Stimulated activated CD4-positive, alpha-beta T cell treated with anti-CD3 and anti-CD28 coated beads, Interleukin-4, amount 100 ng/mL, for 4 hours (primary cell): ENCODE measurements around the gene POLR1A.

Experiments used
- DNase-seq, 2 experiments: peaks; one replicate each; pipeline ENCODE4 v3.0.0-alpha.2; 2020

Gene POLR1A

DNA sequence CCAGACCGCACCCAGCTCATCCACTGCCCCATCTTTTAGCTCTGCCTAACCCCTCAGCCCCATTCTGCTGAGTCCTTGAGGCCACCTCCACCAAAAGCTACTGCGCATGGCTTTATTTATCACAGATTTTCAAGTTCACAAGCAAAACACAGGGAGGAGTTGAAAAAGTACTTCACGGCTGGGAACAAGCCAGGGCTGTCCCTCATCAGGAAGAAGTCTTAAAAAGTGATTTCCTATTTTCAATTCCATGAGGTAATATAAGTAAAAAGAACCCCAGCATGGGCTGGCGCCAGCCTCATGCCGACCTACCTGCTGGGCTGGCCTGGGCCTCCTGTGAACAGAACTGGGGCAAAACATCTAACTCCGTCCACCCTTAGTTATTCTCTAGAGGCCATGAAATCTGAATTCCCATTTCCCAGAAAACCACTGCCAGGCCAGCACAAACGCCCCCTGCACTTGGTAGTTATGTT lies 69.0 kb downstream of the POLR1A start:
- no peak for DNase-seq

DNA sequence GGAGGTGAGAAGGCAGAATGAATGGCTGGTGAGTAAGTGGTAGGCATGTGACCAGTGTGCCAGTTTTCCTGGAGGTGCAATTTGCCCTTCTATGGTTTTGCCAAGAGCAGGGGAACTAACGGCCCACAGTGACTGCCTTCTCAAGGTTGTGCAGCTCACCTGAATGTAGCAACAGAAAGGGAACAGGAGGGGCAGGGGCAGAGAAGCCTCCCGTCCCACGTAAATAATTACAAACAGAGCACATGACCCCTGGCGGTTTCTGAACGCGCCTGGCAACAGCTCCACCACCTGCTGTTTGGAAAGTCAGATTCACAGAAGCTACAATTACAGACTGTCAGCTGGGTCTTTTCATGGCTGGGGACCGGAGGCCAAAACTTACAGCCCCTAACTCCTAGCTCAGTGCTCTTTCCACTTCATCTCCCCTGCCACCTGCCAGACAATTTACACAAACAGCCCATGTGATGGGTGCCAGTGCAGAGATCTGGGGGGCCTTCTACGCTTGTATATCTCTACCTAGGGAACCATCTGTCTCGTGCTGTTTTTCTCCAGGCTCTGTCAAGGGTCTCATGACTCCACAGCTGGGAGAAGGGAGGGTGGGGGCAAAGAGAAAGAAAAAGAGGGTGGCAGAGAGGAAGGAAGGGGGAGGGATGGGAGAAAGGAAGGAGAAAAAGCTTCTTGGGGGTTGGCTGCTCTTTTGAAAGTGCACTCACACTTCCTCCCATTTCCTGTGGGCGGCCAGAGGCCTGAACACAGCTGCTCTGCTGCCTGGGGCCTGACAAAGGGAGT lies 69.6 kb downstream of the POLR1A start:
- DNase-seq, result peak in 1 of 2 experiments; percentile 50

DNA sequence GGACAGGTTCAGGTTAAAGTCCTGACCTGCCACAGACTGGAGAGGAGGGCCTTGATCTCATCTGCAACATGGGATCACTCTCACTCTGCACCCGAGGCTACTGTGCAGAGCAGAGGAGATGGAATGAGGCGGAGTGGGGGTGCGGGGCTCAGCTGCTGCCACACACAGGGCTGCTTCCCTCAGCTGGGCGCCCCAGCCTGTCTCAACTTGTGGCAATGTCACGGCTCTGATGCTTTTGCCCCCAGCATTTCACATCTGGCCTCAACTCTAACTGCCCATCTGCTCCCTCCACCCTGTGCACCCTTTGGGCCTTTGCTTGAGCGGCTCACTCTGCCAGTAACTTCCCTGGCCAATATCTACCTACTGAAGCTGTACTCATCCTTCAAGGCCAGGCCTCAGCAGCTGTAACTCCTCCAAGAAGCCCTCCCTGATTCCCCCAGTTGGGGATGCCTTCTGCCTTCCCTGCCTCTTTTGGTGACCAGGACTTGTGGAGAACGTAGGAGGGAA lies 70.3 kb downstream of the POLR1A start:
- DNase-seq, result no peak

DNA sequence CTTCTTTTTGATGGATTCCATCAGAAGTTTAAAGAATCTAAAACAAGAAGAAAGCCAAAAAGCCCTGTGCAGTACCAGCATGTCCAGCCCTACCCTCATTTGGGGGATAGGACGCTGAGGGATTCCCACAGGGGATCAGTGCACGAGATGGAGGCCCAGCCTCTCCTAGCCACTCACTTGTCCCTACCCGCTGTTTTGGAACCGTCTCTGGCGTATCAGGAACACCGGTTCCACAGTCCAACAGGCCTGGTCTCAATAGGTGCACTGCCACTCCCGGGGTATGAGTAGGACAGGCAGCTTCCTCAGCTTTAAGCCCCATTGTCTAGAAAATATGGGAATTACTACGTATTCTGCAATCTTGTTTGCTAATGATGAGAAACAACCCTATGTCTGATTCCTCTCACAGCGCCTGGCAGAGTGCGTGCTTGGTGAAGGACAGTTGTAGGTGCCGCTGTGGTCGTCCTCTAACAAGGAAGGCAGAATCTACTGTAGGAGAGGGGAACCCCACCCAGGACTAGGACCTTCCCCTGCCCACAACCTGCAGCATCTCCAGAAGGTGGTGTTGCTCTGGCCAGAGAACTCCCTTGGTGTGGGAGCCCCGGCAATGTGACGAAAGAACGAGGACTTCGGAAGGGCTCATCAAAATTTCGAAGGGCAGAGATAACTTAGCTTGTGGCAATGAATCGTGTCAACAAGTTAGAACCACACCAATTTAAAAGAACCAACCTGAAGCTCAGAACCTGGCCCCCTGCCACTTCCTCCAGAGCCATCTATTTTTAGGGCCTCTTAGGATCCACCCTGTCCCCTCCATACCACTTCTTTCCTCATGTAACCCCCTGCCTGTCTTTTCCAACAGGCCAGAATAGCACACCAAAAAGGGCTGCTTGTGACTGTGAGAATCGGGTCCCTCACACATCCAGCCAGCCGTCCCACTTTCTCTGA lies 71.7 kb downstream of the POLR1A start:
- DNase-seq, result no peak

DNA sequence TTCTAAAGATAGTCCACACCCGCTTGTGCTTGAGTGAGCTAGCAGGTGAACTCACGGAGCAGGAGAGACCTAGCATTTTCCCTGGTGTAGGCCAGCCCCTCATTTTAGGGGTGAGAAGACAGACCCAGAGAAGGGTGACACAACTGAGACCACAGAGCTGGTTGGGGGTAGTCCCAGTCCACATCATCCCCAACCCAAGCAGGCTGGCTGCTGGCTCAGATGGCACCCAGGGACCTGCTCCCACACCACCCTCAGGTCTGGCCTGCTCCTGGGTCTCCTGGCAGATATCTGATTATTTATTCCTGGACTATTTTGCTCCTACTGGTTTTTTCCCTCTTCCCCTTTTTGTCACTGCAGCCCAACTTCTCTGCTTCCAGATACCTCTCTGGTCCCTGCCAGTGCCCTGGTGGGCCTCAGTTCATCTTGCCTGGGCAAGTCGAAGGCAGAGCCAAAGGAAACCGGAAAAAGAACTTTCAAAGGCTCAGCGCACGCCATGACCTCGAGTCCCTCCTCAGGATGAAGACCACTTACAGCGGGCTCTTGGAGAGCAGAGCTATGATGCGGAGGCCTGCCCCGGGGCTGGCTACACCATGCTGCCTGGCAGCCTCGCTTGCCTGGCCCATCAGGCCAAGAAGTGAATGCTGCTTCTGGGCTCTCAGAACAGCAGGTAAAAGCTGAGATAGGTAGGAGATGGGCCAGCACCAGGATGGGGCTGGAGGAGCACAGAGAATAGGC lies 72.7 kb downstream of the POLR1A start:
- DNase-seq, result no peak

DNA sequence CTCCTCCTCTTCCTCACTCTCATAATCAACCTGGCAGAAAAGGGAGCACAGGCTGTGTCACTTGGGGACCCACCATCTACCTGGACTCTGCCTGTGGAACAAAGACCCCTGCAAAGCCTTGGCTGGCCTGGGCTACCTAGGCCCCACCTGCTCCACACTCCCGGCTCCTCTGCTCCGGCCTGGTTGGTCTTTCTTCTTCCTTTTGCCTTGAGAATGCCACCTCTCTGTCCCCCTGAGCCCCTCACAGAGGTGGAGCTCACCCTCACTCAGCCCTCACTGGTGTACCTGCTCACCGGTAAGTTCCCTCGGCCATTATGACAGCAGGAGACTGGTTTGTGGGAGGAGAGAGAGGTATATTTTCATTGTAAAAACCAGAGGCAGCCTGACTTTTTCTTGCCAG lies 74.1 kb downstream of the POLR1A start:
- DNase-seq, result no peak

DNA sequence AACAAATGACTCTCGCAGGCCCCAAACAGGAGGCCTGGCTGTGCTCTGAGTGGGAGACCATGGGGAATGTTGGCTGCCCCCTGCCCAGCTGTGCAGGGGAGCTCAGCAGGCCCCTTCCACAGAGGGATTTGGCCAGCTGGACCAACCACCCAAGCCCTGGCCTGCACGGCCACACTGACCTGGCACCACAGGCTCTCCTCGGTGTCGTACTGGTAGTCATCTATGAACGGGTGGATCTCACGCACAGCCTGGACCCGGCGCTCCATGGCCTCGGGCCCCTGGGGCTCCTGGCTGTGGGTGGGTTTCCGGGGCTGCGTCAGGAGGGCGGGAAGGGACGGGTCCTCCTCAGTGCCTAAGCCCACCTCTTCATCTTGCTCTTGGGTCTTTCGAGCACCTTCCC lies 74.5 kb downstream of the POLR1A start:
- DNase-seq, result no peak

DNA sequence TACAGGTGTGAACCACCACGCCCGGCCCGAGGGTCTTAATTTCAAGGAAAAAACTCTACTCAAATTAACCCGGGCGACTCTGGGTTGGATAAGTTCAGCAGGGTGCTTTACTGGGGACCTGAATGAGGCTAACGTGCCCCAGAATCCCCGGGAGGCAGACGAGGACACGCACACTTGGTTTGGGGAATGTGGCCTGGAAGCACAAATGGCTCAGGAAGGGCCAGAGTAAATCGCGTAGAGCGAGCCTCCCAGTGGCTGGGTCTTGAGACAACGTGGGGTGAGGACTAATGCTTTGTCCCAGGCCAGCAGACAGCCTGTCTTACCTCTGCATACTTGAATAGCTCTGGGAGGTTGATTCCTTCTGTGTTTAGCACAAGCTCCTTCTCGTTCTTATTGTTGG lies 75.8 kb downstream of the POLR1A start:
- DNase-seq, result no peak

DNA sequence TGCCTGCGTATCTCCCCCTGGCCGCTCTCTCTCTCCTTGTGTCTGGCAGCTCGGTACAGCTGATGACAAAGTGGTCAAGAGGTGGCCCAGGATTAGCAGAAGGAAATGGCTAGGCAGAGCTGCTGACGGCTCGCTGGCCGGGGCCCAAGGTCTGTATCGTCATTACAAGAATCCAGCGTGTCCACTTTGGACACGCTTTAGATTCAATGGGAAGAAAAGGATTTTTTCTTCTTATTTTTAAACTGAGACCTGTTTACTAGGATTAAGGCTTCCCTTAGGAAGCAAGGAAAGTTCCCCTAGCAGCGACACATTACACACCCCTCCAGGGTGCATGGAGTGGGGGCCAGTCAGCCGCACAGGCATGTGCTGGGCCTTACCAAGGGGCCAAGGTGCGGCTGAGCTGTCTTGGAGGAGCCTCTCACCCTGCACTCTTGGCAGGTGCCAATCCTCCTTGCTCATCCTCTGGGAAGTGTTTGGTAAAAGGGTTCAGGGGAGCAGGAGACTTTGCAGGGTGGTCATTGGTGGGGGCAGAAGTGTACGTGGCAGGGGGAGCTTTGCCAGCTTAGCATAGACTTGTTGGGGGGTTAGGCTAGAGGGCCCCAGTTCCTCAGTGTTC lies 76.8 kb downstream of the POLR1A start:
- no peak for DNase-seq

DNA sequence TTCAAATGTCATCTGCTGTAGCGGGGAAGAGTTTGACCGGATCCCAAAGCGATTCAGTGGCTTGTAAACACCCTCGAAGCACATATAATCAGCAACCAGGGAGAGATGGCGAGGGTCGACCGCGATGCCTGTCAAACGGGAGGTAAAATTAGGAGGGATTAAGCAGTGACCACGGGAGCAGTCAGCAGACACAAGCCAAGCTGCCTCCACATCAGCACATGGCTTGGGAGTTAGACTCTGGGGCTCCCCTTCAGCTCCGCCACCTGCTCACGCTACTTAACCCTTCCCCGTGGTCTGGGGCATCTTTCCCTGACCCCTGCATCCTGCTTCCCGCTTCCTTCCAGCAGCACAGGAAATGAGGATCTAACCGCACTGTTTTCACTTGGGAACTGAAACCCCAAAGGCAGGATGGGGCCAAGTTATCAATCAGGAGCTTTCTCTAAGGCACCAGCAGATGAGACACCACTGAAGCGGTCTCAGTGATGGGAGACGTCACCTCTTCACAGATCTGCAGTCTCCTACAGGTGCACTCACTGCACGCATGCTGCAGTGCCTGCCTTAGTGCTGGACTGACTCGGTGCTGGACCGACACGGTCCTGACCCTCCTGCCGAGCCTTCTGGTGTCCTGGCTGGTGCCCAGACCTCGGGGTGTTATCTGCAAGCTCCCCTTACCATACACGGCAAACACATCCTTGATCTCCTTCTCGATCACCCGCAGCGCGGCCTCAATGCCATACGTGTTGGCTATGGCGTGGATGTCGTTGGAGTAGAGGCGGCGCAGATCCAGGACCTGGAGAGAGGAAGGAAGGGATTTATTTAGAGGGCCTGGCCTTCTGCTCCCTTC lies 77.5 kb downstream of the POLR1A start:
- DNase-seq, result no peak

DNA sequence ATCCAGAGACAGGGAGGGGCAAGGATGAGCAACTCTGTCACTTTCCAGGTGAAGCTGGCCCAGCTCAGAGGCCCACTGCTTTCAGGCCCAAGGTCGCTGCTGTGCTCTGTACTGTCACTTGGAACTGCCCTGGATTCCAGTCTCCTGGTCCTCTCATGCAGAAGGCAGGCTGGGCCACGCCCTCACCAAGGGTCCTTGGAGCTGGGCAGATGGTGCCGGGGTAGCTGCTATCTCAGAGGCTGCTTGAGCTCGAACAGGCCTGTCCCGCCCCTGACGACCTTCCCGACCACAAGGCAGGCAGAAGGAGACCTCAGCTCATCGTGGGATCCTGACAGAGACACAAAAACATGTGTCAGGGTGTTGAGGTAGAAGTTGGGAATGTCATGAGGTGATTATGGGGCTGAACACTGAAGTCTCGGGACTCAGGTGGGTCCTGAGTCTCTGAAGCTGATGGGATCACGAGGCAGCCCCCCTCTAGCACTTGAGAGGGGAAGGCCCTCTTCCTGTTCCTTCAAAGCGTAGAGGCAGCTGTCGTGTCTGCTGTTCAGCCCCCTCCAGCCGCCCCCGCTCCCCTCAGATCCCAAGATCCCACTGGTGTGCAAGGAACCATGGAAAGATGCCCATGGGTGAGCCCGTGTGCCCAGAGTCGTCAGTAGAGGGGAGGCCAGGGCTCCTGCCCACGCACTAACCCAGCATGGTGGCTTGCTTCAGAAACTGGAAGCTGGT lies 78.3 kb downstream of the POLR1A start:
- DNase-seq, result no peak

DNA sequence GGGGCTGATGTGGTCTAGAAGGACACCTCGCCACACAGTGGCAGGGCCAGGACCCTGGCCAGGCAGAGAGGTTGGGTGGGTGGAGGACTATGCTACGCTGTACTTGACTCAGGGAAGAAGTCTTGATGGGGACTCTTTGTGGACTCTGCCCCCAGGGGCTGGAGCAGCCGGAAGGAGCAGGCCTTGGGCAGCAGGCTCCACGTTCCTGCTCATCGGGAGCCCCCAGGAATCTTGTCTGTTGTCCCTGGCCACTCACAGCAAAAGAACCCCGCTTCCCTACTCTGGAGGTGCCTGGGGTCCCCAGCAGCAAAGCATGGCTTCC lies 79.0 kb downstream of the POLR1A start:
- DNase-seq, result no peak

DNA sequence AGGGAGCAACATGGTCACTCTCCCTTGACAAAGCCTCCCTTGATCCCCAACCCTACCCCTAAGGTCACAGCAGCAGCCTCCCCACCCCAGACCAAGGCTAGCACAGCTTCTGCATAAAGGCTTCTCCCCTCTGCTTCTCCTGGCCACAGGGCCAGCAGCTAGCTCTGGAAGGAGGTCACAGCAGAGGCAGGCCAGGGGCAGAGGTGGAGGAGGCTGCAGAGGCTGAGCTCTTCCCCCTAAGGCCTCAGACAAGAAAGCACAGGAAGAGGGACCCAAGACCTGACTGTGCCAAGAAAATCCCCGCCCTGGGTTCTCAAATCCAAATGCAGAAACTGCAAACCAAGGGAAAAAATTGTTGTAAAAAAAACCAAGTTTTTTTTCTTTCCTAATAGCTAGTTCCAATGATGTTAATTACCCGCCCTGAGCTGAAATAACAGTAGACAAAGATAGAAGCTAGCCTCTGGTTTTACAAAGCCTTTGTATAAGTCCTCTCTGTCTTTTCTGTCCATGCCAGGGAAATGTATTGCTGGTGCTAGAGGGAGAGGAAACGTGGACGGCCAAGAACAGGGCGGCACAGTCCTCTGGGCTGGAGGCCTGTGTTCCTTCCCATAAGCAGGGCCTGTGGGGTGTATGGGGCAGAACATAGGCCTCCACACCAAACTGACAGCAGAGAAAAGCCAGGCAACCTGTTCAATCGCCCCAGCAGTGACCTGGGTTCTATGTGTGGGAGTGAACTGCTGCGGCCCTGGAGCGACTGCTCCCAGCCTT lies 79.5 kb downstream of the POLR1A start:
- DNase-seq, result no peak

DNA sequence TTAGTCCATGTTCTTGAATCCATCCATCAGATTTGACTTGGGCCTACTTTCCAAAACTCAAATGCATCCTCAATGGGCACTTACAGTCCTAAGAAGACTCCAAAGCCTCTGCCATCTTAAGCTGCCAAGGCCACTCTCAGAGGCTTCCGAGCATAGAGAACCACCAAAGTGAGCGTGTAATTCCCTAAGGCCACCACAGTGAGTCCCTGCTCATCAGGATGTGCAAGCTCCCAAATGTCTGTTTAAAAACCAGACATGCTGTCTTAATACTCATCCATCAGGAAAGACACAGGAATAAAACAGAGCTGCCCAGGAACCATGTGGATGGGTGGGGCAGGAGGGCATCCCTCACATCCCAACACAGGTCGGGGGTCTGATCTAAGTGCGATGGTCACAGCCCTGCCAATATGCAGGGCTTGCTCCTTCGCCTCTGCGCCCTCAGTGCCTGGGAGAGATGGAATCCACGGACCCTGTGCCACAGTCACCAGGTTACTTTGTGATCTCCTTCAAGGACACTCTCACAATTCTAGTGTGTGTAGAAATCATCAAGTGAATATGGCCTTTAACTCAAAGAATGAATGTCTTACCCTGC lies 80.4 kb downstream of the POLR1A start:
- no peak for DNase-seq

DNA sequence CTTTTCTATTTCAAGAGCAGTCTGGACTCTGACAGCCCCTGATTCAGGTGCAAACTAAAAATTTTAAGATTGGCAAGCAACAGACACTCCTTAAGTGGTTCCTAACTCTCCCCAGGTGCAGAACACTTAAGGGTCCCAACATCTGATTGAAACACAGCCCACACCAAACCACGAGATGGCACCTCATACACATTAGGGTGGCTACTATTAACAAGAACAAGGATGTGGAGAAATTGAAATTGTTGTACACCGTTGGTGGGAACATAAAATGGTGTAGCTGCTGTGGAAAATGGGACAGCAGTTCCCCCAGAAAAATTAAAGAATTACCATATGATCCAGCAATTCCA lies 82.3 kb downstream of the POLR1A start:
- DNase-seq, result no peak

DNA sequence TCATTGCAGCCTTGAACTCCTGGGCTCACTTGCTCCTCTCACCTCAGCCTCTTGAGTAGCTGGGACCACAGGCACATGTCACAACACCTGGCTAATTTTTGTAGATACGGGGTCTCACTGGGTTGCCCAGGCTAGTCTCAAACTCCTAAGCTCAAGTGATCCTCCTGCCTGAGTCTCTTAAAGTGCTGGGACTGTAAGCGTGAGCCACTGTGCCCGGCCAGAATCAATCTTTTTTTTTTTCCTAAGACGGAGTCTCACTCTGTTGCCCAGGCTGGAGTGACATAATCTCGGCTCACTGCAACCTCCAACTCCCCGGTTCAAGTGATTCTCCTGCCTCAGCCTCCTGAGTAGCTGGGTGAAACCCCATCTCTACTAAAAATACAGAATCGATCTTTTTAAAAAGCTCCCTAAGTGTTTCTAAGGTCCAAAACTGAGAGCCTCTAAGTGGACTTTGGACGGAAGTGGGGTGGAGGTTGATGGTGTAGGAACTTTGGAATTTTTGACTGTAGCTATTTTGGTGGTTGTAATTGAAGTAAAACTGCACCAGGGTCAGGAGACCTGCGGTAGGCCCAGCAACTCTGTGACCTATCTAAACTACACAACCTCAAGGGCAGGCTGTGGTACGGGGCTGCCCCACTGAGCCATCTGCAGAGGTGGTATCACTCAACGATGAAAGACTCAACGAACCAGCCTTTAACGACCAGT lies 82.9 kb downstream of the POLR1A start:
- DNase-seq, result no peak

DNA sequence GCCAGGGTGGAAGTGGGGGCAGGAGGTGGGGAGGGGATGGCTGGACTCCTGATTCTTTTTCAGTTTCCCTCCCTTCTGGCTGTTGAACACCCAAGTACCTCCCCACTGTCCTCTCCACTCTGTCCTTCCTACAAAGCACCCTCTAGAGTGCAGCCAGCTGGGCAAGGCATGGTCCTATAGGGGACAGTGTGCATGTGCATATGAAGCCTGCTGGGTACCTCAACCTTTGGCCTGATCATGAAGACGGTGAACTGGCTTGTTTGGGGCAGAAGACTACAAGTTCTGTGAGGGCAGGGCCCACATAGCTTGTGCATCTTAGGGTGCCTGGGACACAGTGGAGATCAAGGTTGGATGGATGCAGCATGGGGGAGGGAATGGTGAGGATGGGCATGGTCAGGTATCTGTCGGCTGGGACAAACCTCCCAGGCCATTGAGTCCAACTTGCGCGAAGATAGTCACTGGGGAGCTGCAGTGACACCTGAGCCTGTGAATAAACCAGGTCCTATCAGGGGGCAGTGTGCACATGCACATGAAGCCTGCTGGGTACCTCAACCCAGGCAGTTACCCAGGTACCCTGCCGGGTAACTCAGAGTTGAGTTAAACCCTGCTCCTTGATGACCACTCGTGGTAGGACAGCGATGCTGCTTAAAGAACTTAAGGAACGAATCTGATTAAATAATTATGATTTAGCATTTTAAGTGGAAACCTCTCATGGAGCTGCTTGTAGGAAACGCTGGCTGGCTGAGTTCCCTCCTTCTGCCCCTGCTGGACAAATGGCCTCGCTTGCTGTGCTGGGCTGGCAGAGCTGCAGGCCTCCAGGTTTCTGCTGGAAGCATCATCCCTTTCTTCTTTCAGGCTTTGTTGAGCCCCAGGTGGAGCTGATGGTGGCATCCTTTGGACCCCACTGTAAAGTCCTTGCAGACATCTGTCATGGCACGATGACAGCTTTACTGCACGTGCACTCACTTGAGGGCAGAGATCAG lies 84.0 kb downstream of the POLR1A start:
- no peak for DNase-seq

DNA sequence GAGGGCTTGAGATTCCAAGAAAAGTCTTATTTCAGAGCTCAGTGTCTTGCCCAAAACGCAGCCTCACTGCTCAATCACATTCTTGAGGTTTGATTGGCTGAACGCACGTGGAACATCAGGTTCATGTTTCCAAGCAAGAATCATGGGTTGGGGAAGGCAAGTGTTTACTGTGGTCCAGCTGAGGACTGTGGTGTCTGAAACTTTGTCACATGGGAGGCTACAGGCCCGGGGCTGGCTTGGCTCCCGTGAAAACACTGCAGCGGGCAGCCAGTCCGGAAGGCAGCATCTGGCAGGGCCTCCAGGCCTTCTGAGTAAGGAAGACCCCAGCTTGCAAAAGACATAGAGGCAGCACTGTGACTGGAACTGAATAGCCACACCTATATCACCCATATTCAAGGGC lies 84.7 kb downstream of the POLR1A start:
- DNase-seq, result no peak
